ENCODE measurements around the gene PIK3R3. TPM values are rescaled to one million over a fixed set of nuclear protein-coding genes. Genes with fewer than 3 reads are reported as not detected.
"Not testable (repeated sequence)": the region's sequence is repeated elsewhere in the genome, so short reads cannot be mapped to it uniquely, and the experiment has no call there.

The PIK3R3 gene
- polyA plus RNA-seq, 12 donors, result 13.2 to 19.9 (median 17.4) TPM; not detected in 1

DNA sequence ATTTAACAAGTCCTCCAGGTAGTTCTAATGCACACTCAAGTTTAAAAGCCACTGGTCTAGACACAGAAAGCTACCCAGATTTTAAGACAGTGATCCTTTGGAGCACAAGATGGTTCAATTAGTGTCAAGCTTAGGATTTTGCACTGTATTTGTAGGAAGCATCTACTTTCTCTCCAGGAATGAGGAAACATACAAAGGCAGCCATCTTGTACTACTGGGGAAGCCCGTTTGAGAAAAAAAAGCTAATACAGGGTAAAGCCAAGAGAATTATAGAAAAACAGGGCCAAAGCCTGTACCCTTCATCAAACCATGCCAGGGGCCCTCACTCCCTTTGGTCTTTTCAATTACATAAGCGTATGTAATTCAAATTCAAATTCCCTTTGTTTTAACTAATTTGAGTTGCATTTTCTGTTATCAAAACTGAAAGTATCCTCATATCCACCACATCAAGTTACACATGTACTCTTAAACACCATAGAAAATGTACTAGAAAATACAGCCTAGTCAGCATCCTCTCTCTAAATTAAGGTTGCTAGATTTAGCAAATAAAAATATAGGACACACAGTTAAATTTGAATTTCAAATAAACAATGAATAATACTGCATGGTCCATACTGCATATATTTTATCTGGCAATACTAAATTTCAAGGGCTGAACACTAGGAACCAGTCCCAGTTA lies 17.4 kb downstream of the PIK3R3 start:
- DNase-seq, result no peak

DNA sequence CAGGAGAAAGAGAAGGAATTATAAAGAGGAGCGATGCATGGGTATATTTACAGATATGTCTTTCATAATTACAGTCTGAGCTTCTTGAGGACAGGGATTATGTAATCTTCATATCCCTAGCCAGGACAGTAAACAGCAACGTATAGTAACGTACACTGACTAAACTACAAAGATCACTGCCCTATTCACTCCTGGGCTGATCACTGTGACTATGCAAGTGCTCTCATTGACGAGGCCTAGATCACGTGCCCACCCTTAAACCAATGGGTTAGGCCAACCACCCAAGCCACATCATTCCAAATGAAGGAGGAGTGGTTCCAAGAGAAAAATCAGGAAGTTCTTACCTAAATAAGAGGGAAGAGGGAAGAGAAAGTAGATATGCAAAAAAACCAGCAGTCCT lies 18.5 kb downstream of the PIK3R3 start:
- DNase-seq, result no peak

DNA sequence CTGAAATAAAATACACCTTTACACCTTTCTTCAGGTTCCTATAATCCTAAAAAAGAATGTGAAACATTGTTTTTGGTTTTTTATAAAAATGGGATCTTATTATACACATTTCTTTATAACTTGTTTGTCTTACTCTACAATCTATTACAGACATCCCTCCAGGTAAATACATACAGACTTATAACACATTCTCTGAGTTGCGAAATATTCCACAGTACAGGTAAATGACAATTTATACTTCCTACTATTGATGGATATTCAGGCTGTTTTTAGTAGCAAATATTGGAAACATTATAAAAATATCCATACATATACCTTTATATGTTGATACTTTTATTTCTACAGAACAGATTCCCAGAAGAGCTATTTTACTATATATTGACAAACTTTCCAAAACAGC lies 20.3 kb downstream of the PIK3R3 start:
- DNase-seq, result no peak

DNA sequence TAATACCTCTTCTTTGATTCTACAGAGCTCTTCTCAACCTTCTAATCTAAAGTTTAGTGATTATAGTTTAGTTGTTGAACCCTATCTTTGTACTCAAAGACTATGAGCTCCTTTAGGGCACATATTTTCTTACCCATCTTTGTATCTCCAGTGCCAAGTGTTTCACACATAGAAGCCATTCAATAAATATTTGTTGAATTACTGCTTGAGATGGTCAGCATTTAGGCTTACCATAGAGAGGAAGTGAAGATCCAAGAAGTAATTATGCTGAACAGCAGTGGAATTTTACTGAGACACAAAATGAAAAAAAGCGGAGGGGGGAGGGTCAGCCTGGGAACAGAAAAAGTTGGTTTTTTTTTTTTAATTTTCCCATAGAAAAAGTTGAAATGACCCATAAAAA lies 21.9 kb downstream of the PIK3R3 start:
- no peak for DNase-seq

- DNase-seq, result no peak
These were observed 29.5 kb downstream of the PIK3R3 start for GRCh38 chr1:46102769-46103476.

DNA sequence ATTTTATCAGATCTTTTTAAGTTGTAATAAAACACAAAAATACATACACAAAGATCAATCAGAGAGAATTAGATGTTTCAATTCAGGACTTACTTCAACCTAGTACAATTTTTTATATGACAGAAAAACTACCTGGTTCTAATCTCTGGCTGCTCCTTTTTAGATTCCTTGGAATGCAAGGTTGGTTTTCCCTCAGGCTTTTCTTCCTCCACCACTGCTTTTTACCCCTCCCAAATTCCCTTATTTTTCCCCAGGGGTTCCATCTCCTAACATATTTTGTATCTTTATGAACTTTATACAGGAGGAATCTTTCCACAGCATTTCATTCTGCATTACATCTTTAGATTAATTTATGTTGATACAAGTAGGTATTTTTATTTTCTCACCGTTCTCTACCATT lies 33.2 kb downstream of the PIK3R3 start:
- DNase-seq, result no peak

DNA sequence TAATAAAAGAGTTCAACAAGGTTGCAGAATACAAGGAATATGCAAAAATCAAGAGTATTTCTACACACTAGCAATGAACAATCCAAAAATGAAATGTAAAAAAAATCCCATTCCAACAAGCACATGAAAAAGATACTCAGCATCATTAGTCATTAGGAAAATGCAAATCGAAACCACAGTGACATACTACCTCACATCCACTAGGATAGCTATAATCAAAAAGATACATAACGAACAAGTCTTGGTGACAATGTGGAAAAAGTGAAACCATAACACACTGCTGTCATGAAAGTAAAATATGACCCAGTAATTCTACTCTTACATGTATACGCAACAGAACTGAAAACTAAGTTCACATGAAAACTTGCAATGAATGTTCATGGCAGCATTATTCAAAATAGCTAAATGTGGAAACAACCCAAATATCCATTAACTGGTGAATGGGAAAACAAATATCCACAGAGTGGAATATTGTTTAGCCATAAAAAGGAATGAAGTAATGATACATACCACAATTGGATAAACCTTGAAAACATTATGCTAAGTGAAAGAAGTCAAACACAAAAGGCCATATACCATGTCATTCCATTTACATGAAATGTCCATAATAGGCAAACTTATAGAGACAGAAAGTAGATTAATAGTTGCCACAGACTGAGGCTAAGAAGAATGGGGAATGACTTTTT lies 34.3 kb downstream of the PIK3R3 start:
- DNase-seq, result no peak

- DNase-seq, result no peak
These were observed 35.3 kb downstream of the PIK3R3 start for GRCh38 chr1:46097149-46097472.

- no peak for DNase-seq
These were observed 35.9 kb downstream of the PIK3R3 start for GRCh38 chr1:46096269-46097148.

DNA sequence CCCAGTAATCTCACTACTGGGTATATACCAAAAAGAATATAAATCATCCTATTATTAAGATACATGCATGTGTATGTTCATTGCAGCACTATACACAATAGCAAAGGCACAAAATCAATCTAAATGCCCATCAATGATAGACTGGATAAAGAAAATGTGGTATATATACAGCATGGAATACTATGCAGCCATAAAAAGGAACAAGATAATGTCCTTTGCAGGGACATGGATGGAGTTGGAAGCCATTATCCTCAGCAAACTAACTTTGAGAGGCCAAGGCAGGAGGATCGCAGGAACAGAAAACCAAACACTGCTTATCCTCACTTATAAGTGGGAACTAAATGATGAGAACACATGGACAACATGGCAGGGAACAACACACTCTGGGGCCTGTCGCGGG lies 37.3 kb downstream of the PIK3R3 start:
- DNase-seq, result not testable (repeated sequence)

GRCh38 chr1:46094471-46095005 lies 37.9 kb downstream of the PIK3R3 start:
- no peak for DNase-seq

GRCh38 chr1:46093832-46094231 lies 38.6 kb downstream of the PIK3R3 start:
- not testable (repeated sequence) for DNase-seq

- no peak for DNase-seq
These were observed 44.5 kb downstream of the PIK3R3 start for GRCh38 chr1:46087891-46088290.

DNA sequence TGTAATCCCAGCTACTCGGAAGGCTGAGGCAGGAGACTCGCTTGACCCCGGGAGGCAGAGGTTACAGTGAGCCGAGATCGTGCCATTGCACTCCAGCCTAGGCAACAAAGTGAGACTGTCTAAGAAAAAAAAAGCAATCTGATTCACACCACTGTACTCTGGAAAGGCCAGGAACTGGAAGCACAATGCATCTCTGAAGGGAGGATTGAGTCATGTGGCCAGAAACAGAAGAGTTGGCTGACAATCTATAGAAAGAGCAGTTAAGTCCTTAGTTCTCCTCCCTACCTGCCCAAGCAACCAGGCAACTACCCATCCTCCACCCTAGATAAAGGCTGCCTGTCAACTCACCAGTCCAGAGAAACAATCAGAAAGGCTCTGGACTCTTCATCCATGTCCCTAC lies 45.9 kb downstream of the PIK3R3 start:
- DNase-seq, result no peak

- DNase-seq, result no peak
These were observed 47.6 kb downstream of the PIK3R3 start for GRCh38 chr1:46084553-46085451.

GRCh38 chr1:46083579-46083978 lies 48.9 kb downstream of the PIK3R3 start:
- DNase-seq, result no peak

GRCh38 chr1:46081619-46082018 lies 50.8 kb downstream of the PIK3R3 start:
- no peak for DNase-seq

DNA sequence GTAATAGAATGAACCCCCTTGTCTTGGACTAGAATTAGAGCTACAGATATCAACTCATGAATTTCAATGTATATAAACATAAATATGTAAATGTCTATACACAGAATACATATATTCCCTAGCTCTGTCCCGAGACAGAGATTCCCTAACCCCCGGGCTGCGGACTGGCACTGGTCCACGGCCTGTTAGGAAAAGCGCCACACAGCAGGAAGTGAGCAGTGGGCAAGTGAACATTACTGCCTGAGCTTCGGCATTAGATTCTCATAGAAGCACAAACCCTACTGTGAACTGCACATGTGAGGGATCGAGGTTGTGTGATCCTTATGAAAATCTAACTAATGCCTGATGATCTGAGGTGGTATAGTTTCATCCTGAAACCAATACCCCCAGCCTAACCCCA lies 51.2 kb downstream of the PIK3R3 start:
- no peak for DNase-seq

DNA sequence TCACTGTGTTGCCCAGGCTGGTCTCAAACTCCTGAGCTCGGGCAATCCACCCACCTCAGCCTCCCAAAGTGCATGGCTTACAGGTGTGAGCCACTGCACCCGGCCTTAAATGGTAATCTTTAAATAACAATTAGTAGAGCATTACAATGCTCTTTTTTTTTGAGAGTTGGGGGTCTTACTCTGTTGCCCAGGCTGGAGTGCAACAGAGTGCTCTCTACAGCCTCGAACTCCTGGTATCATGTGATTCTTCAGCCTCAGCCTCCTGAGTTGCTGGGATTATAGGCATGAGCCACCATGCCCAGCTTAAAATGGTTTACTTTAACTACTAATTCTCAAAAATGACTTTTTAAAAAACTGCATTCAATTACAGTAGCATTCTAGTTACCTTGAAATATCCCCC lies 52.2 kb downstream of the PIK3R3 start:
- no peak for DNase-seq

GRCh38 chr1:46077644-46078043 lies 54.8 kb downstream of the PIK3R3 start:
- no peak for DNase-seq

DNA sequence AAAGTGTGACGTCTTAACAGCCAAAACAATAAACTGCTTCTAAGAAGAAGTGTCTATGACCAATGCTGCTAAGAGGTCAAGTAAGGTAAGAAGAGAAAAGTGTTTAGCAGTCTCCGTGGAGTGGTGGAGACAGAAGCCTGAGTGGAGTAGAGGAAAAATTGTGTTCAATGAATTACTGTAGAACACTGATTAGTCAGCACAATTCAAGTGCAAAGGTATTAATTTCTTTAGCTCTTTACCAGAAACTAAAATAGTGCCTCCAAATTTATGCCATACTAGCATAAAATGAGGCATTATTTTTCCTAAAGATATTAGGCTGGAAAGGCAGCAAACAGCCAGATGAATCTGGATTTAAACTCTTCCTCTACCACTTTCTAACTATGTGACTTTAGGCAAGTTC lies 56.1 kb downstream of the PIK3R3 start:
- no peak for DNase-seq
